Activated CD4-positive, alpha-beta T cell treated with anti-CD3 and anti-CD28 coated beads, Interleukin-2, Interleukin-6, amounts not matched to agents 100 ng/mL and 50 ng/mL, durations not matched to agents 16 hours and 8 hours (primary cell): ENCODE measurements around the gene BCL7A.
A peak's percentile ranks its signal among the peaks of the same experiment; 100 is the strongest.
"Not testable (repeated sequence)": the region's sequence is repeated elsewhere in the genome, so short reads cannot be mapped to it uniquely, and the experiment has no call there.

Source experiments
- DNase-seq: peaks from one replicate; pipeline ENCODE4 v3.0.0-alpha.2; 2020

The BCL7A gene

GRCh38 chr12:122021822-122022392 lies at the start of gene BCL7A:
Gene BCL7A, plus strand, starts transcription at chr12:122021884. Its CDS starts 208 bp downstream, at chr12:122022092.
- DNase-seq, result peak; percentile 68

DNA sequence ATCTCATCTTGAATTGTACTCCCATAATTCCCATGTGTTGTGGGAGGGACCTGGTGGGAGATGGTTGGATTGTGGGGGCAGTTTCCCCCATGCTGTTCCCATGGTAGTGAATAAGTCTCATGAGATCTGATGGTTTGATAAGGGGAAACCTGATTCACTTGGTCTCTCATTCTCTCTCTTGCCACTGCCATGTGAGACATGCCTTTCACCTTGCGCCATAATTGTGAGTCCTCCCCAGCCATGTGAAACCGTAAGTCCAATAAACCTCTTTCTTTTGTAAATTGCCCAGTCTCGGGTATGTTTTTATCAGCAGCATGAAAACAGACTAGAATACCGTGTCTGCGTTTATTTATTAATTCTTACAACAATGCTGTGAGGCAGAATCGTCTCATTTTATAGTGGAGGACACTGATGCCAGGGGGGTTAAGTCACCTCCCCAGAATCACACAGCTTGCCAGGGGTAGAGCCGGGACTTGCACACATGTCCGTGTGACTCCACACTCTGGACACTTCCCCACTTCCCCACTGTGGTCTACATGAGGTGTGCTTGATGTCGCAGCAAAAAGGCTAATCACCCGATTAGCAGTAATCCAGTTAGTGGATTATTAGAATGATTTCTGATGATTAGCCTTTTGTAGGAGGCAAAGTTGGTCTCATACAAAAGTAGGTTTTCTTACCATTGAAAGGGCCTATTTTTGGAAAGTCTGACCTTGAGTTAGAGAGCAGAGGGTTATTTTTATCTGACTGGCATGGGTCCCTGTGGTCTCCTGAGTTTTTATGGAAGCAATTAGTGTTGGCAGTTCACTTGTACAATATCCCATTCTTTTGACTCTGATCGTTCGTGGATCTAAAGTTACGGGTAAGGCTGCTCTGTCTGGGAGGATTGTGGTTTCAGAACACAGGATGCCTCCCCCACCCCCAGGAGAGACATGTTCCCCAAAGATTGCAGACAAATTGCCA lies 47.4 kb upstream of the BCL7A start:
- DNase-seq, result no peak

- DNase-seq, result no peak
These were observed 46.7 kb upstream of the BCL7A start for GRCh38 chr12:121975021-121975420.

DNA sequence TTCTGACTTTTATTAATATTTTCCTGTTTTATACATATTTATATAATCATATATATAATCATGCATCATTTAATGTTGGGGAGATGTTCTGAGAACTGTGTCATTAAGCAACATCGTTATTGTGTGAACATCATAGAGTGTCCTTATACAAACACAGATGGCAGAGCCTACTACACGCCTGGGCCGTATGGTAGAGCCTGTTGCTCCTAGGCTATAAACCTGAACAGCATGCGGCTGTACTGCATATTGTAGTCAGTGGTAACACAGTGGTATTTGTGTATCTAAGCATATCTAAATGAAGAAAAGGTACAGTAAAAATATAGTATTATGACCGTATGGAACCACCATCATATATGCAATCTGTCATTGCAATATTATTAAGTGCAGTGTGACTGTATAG lies 44.7 kb upstream of the BCL7A start:
- DNase-seq, result no peak

DNA sequence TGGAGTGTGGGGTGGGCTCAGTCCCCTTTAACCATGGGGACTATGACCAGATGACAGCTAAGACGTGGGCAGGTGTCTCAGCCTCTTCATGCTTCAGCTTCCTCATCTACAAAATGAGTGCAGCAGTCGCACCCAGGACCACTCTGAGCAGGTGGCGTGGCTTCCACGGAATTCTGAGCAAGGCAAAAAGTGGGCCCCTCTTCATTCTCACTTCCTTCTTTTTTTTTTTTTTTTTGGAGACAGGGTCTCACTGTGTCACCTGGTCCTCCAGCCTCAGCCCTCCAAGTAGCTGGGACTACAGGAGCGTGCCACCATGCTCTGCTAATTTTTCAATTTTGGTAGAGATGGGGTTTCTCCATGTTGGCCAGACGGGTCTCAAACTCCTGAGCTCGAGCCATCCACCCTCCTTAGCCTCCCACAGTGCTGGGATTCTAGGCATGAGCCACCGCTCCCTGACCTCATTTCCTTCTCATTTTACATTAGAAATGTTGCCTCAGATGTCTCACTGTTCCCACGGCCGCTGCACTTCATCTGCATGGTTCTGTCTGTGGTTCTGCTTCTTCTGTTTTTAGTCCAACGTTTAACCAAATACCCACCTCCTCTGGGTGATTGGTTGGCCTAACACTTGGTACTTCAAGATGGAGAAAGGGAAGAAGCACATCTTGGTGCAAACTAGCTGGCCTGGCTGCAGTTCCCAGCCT lies 41.3 kb upstream of the BCL7A start:
- DNase-seq, result peak; percentile 27

DNA sequence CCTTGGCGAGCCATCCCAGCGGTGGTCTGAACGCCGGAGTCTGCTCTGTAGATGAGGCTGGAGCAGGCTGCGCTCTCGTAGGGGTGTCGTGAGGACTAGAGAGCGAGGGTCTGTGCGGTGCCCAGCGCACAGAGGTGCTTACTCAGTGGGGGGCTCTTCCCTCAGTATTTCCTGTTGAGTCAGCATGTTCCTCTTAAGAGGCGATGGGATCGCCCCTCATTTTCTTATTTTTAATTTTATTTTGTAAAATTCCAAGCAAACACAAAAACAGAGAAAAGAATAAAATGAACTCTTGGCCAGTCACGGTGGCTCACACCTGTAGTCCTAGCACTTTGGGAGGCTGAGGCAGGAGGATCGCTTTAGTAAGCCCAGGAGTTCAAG lies 40.8 kb upstream of the BCL7A start:
- DNase-seq, result no peak

GRCh38 chr12:121981456-121981855 lies 40.2 kb upstream of the BCL7A start:
- DNase-seq, result no peak

GRCh38 chr12:121982950-121983349 lies 38.7 kb upstream of the BCL7A start:
- DNase-seq, result no peak

GRCh38 chr12:121983536-121984210 lies 38.0 kb upstream of the BCL7A start:
- no peak for DNase-seq

GRCh38 chr12:121986489-121987245 lies 35.0 kb upstream of the BCL7A start:
- no peak for DNase-seq

- not testable (repeated sequence) for DNase-seq
These were observed 33.2 kb upstream of the BCL7A start for GRCh38 chr12:121988519-121988918.

DNA sequence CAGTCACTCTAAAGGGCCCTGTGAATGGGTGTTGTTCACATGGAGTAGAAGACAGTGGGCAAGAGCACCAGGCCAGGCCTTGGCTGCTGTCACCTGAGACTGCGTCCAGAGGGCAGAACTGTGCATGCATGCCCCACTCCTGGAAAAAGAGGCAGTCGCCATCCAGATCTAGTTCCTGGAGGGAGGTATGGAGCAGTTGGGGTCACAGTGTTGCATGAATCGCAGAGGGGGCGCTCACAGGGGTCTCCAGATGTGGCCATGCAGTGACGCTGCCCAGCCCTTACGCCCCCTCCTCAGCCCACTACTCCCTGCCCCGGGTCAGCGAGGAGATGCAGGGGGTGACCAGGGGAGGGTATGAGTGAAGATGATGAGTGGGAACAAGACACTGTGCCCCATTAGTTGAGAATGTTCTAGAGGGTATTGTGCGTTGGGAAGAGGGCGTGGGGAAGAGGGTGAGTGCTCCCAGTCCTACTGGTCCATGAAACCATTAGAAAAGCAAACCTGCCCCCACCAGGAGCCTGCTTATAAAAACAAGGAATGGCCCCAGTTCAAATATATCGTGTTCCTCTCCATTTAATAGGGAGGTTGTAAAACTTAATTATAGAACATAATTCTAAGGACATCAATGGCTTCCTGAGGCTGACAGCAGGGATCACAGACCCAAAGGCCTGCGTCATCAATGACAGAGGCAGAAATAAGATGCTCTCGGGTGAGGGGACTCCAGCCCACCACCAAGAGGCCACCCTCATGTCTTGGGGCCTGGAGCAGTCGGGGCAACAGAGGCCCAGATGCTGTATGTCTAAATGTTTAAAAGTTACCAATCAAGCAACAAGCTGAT lies 32.2 kb upstream of the BCL7A start:
- DNase-seq, result no peak

DNA sequence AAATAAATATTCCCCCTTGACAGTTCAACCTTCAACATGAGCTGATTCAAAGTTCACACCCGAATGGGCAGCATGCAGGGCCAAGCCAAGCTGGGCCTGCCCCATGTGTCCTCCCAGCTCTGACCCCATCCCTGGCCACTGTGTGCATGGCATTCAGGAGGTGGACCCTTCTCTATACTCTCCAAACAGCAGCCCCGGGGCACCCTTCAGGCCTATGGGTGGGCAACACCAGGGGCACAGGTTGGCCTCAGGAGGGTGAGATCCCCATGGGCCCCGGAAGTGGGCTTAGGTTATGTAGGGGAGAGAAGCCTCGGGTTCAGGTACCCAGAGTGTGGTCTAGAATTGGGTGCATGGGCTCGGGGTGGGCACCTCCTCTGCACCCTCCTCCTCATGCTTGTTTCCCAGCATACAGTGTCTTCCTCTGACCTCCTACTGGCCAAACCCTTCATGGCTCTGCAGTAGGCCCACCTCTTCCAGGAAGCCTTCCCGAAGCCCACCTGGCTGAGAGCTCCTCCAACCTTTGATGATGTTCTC lies 31.5 kb upstream of the BCL7A start:
- DNase-seq, result no peak

- DNase-seq, result peak; percentile 87
These were observed 30.7 kb upstream of the BCL7A start for GRCh38 chr12:121990692-121991603.

- peak; percentile 91 for DNase-seq
These were observed 29.4 kb upstream of the BCL7A start for GRCh38 chr12:121992059-121992879.

- no peak for DNase-seq
These were observed 25.4 kb upstream of the BCL7A start for GRCh38 chr12:121996050-121996944.

DNA sequence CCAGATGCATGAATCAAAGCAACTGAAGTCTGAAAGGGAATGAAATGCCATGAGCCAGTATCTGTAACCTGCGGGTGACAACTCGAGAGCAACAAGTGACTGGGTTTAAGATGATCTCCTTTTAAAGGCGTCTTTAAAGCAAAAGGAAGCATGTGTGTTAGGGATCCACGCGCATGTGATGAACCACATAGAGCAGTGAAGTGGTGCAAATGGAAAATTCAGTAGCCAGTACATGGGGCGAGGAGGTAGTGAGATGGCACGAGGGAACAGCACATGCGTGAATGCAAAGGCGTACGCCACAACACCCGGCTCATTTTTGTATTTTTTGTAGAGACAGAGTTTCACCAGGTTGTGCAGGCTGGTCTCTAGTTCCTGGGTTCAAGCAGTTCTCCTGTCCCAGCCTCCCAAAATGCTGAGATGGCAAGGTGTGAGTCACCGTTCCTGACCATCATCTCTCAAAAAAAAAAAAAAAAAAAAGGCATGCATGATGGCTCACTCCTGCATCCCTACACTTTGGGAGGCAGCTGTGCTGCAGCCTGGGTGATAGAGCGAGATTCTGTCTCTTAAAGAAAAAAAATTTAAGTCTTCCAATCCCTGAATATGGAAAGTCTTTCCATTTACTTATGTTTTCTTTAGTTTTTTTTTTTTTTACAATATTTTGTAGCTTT lies 24.6 kb upstream of the BCL7A start:
- DNase-seq, result no peak
